PC-9 (cell line): ENCODE data around the gene AOPEP. TPM values are rescaled to one million over a fixed set of nuclear protein-coding genes. Genes with fewer than 3 reads are reported as not detected.

Experiments
- BruUV-seq: library from RNA; stranded (reverse); fragments of 400-500 nt; replicated peaks from 2 replicates; lab custom pipeline; 2021; lab: Mats Ljungman, UMichigan
- CTCF ChIA-PET: fragments of 300-600 bp; sonication (Branson Sonifier 250); formaldehyde crosslinking; loops from one replicate; lab custom pipeline; 2022; ENCODE audit warnings: antibody characterized with exemption; lab: Charles Lee
- POLR2A ChIA-PET: fragments of 300-600 bp; sonication (Branson Sonifier 250); formaldehyde crosslinking; loops from one replicate; lab custom pipeline; 2022; ENCODE audit warnings: antibody characterized with exemption; ENCODE audit not compliant: unreplicated experiment; lab: Charles Lee
- DNase-seq, 2 experiments: peaks; one replicate each; pipeline versions ENCODE4 v3.0.0 to v3.0.0-alpha.2; 2015 to 2022; ENCODE audit warnings: mixed read lengths in 1 of 2
- H2AFZ ChIP-seq: fragments of 200-600 bp; sonication (generic); 2 replicates; pipeline ENCODE4 v1.8.1; 2017; ENCODE audit warnings: antibody characterized with exemption
- H3F3A ChIP-seq: fragments of 200-600 bp; sonication (generic); 2 replicates; pipeline ENCODE4 v1.8.1; 2017; ENCODE audit warnings: antibody characterized with exemption, mild to moderate bottlenecking, low read depth; ENCODE audit not compliant: insufficient read depth
- H3K27ac ChIP-seq: fragments of 200-600 bp; sonication (generic); 2 replicates; pipeline ENCODE4 v1.6.1; 2016; ENCODE audit warnings: mixed run types
- H3K27me3 ChIP-seq: fragments of 200-600 bp; sonication (generic); 2 replicates; pipeline ENCODE4 v1.6.1; 2016; ENCODE audit warnings: low read depth, mixed run types; ENCODE audit not compliant: insufficient read depth
- H3K36me3 ChIP-seq: fragments of 200-600 bp; sonication (generic); 2 replicates; pipeline ENCODE4 v1.6.1; 2016; ENCODE audit warnings: low read depth, mixed run types
- H3K4me1 ChIP-seq: fragments of 200-600 bp; sonication (generic); replicated peaks from 2 replicates; pipeline ENCODE4 v1.6.1; 2016; ENCODE audit warnings: mixed run types; ENCODE audit not compliant: insufficient read depth
- H3K4me2 ChIP-seq: fragments of 200-600 bp; sonication (generic); 2 replicates; pipeline ENCODE4 v1.6.1; 2017; ENCODE audit warnings: mixed run types
- H3K4me3 ChIP-seq: fragments of 200-600 bp; sonication (generic); 2 replicates; pipeline ENCODE4 v1.6.1; 2016; ENCODE audit warnings: mixed run types
- H3K79me2 ChIP-seq: fragments of 200-600 bp; sonication (generic); 2 replicates; pipeline ENCODE4 v1.6.1; 2017; ENCODE audit warnings: low read depth, mixed run types
- H3K9me2 ChIP-seq: fragments of 200-600 bp; sonication (generic); 2 replicates; pipeline ENCODE4 v1.8.1; 2017; ENCODE audit warnings: mild to moderate bottlenecking; ENCODE audit not compliant: insufficient read depth
- H3K9me3 ChIP-seq: fragments of 200-600 bp; sonication (generic); 2 replicates; pipeline ENCODE4 v1.8.1; 2016; ENCODE audit warnings: low read depth; ENCODE audit not compliant: insufficient read depth
- H4K20me1 ChIP-seq: fragments of 200-600 bp; sonication (generic); 2 replicates; pipeline ENCODE4 v1.8.1; 2017; ENCODE audit not compliant: insufficient read depth
- CTCF ChIP-seq: fragments of 200-600 bp; sonication (generic); conservative IDR thresholded peaks from 2 replicates; pipeline ENCODE4 v1.6.1; 2017; ENCODE audit warnings: mixed run types, antibody characterized with exemption, mild to moderate bottlenecking, moderate library complexity
- EZH2 ChIP-seq: fragments of 200-600 bp; sonication (generic); IDR thresholded peaks from 2 replicates; pipeline ENCODE4 v1.8.0; 2017; ENCODE audit warnings: antibody characterized with exemption, low read depth
- intact Hi-C: fragments of 100-400 bp; cut with micrococcal nuclease; formaldehyde crosslinking; loops from one replicate; pipeline ENCODE4 v1.10.0; 2022; ENCODE audit not compliant: unreplicated experiment
- total RNA-seq: library from RNA; stranded (reverse); gene quantifications from 2 replicates; pipeline ENCODE4 v1.2.3, GENCODE V29; 2021

Gene AOPEP
- total RNA-seq, 1 experiment from 2014 or later, result 90.0 TPM

GRCh38 chr9:95061916-95062595 lies 335.6 kb downstream of the AOPEP start:
- H4K20me1 ChIP-seq, result peaks cover 87% of the 10 kb centered on the region
- ChIA-PET POLR2A (interaction anchor here (0.5 kb wide), 1 partner anchor 11 kb away, joined by 3 read pairs; no protein-coding TSS in a partner anchor), CTCF (interaction anchor here (0.6 kb wide), 1 partner anchor 64 kb away, joined by 3 read pairs; no protein-coding TSS in a partner anchor)
- H3K9me2 ChIP-seq, result no peaks in the 10 kb centered on the region
- H3K4me3 ChIP-seq, result no peak overlapping the region
- H3K9me3 ChIP-seq, result no peaks in the 10 kb centered on the region
- H3K27me3 ChIP-seq, result no peaks in the 10 kb centered on the region
- H3K36me3 ChIP-seq, result peaks cover 39% of the 10 kb centered on the region
- H3F3A ChIP-seq, result peaks cover 28% of the 10 kb centered on the region
- H3K27ac ChIP-seq, result no peak overlapping the region
- H3K4me1 ChIP-seq, result no peaks in the 10 kb centered on the region
- H3K4me2 ChIP-seq, result no peak overlapping the region
- no TSS peak for BruUV-seq
- intact Hi-C loops, result no loop called here
- no peak for TF ChIP-seq CTCF
- no peak for TF ChIP-seq EZH2
- no peak overlapping the region for H2AFZ ChIP-seq
- peaks cover 100% of the 10 kb centered on the region for H3K79me2 ChIP-seq
- DNase-seq, result no peak

- Histone ChIP-seq H3K9me3 (no peaks in the 10 kb centered on the region), H3K79me2 (peaks cover 100% of the 10 kb centered on the region), H3K27ac (no peak overlapping the region), H3K36me3 (peaks cover 37% of the 10 kb centered on the region), H3K4me3 (no peak overlapping the region), H3K4me2 (no peak overlapping the region), H3K4me1 (no peaks in the 10 kb centered on the region), H3F3A (peaks cover 28% of the 10 kb centered on the region), H3K27me3 (no peaks in the 10 kb centered on the region), H2AFZ (no peak overlapping the region), H3K9me2 (no peaks in the 10 kb centered on the region), H4K20me1 (peaks cover 87% of the 10 kb centered on the region)
- no TSS peak for BruUV-seq
- ChIA-PET POLR2A (no interaction called here), CTCF (no interaction called here)
- TF ChIP-seq CTCF, result no peak
- TF ChIP-seq EZH2, result no peak
- no peak for DNase-seq
- intact Hi-C loops, result no loop called here
Measured at GRCh38 chr9:95062596-95063065, 336.1 kb downstream of the AOPEP start.

- H3K9me2 ChIP-seq, result no peaks in the 10 kb centered on the region
- peaks cover 38% of the 10 kb centered on the region for H3K36me3 ChIP-seq
- no peaks in the 10 kb centered on the region for H3K9me3 ChIP-seq
- peaks cover 100% of the 10 kb centered on the region for H3K79me2 ChIP-seq
- no peaks in the 10 kb centered on the region for H3K27me3 ChIP-seq
- H3K4me3 ChIP-seq, result no peak overlapping the region
- H3K27ac ChIP-seq, result no peak overlapping the region
- H3F3A ChIP-seq, result peaks cover 31% of the 10 kb centered on the region
- no TSS peak for BruUV-seq
- no peaks in the 10 kb centered on the region for H3K4me1 ChIP-seq
- no peak overlapping the region for H3K4me2 ChIP-seq
- peaks cover 87% of the 10 kb centered on the region for H4K20me1 ChIP-seq
- intact Hi-C loops, result no loop called here
- ChIA-PET CTCF (interaction anchor here (0.5 kb wide), 1 partner anchor 74 kb away, joined by 3 read pairs; no protein-coding TSS in a partner anchor), POLR2A (no interaction called here)
- H2AFZ ChIP-seq, result no peak overlapping the region
- DNase-seq, result no peak
- no peak for TF ChIP-seq CTCF
- TF ChIP-seq EZH2, result no peak
Measured at GRCh38 chr9:95063300-95063699, 336.8 kb downstream of the AOPEP start.
